Keratinocyte (primary cell): Measurements from ENCODE around the gene SKIDA1.

Experiments
- EZH2 ChIP-seq: IDR thresholded peaks from one replicate; pipeline ENCODE4 v1.6.1; 2012; ENCODE audit warnings: inconsistent platforms, mild to moderate bottlenecking, low read length, moderate library complexity
- TF ChIP-seq, protein P1 (sequence below), 3 experiments: IDR thresholded peaks in 1 of 3; conservative IDR thresholded peaks in 1 of 3; optimal IDR thresholded peaks in 1 of 3; 2 replicates in 2 of 3; 3 replicates in 1 of 3; pipeline versions ENCODE3 to v1.5.1; 2011; ENCODE audit warnings: low read length in 3 of 3, mild to moderate bottlenecking in 3 of 3, moderate library complexity in 2 of 3, control low read depth in 1 of 3, inconsistent platforms in 1 of 3; ENCODE audit not compliant: insufficient read depth in 2 of 3; ENCODE audit errors: extremely low read depth in 1 of 3

DNA sequence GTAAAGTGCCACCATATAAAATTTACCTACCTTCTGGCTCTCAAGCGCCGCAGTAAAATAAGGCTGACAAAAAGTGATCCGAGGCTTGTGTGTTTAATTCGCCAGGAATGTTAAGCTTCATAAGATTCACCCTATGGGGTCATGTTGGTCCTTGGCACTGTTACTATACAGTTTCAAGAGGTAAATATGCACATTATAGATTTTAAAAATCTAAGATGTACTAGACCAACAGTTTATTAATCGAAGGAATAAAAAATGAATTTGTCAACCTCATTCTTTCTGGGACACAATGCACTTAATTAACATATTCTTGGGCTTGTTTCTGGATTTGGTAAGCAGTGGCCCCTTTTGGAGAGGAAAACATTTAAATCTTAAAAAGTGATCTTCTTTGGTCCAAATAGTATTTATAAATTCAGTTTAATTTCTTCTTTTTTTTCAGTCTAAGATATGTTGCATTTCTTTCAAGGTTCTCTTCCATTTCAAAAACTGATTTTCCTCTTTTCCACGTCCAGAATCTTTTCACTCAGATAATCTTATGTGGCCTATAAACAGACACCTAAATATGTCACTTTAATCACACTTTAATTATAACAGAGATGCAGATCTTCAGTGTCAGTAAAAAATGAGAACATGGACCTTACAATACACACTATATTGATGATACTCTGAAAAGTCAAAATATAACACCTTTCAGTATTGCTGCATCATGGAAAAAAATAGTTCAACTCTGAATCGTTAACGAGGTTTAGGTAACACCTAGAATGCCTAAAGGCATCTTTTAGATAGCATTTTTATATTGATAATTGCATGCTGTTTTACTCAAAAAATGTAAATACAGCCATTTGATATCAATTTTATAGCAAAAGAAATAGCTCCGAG, 3.8 kb upstream of the SKIDA1 start:
- TF ChIP-seq, protein P1, sequence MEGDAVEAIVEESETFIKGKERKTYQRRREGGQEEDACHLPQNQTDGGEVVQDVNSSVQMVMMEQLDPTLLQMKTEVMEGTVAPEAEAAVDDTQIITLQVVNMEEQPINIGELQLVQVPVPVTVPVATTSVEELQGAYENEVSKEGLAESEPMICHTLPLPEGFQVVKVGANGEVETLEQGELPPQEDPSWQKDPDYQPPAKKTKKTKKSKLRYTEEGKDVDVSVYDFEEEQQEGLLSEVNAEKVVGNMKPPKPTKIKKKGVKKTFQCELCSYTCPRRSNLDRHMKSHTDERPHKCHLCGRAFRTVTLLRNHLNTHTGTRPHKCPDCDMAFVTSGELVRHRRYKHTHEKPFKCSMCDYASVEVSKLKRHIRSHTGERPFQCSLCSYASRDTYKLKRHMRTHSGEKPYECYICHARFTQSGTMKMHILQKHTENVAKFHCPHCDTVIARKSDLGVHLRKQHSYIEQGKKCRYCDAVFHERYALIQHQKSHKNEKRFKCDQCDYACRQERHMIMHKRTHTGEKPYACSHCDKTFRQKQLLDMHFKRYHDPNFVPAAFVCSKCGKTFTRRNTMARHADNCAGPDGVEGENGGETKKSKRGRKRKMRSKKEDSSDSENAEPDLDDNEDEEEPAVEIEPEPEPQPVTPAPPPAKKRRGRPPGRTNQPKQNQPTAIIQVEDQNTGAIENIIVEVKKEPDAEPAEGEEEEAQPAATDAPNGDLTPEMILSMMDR (optimal IDR thresholded peaks at IDR 0.05 in 1 of 3, IDR thresholded peaks at IDR 0.05 in 1 of 3, conservative IDR thresholded peaks at IDR 0.05 in 1 of 3; ENCODE audit: extremely low read depth in 1 of 3, insufficient read depth in 2 of 3, low read length in 3 of 3): no peak
- TF ChIP-seq EZH2: no peak
